Medulla oblongata (tissue), 1 donor: ENCODE measurements around the gene RPL38.
A peak's percentile ranks its signal among the peaks of the same experiment; 100 is the strongest.

ENCODE experiments used
- DNase-seq: peaks from one replicate; pipeline ENCODE4 v3.0.0-alpha.2; 2015; ENCODE audit errors: extremely low spot score

Gene RPL38

DNA sequence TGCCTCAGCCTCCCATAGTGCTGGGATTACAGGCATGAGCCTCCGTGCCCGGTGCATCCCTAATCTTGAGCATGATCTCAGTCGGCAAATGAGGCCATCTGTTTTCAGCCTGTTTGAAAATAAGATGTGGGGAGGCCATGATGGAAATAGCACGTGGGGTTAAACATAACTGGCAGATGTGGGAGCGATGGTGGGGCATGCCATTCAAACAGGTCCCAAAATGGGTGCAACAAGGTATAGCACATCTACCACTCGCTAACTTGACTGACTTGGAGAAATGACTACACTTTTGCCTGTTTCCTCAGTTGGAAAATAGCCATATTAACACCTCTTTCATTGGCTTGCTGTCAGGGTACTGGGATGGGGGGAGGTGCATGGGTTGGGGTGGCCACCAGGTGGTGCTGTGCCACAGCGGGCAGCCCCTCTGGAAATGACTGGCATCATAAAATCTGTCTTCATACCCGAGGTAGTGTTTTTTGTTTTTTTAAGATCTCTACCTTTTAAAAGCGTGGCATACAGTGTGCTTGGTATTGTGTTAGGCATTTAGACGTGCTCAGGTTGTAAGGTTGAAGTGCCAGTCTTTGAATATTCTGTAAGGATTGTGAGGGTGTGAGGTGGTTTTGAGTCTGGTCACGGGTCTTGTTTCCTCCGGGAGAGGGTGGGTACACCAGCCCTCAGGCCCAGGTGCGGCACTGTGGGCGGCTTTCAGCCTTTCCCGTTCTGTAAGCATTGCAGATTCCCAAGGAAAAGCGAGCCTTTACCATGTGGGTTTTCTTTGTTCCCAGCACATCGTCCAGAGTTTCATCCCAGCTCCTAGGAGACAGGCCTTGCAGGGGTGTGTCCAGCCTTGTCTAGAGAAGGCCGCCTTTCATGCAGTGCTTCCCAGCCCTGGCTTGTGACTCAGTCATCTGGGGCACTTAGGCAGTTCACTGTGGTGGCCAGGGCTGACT lies 7.0 kb downstream of the RPL38 start:
- DNase-seq = peak; percentile 94

- DNase-seq = no peak
Observed at GRCh38 chr17:74211141-74211911, 7.8 kb downstream of the RPL38 start.

- peak; percentile 62 for DNase-seq
Observed at GRCh38 chr17:74211912-74212208, 8.4 kb downstream of the RPL38 start.

GRCh38 chr17:74212209-74212912 lies 8.9 kb downstream of the RPL38 start:
- DNase-seq = no peak

- peak; percentile 98 for DNase-seq
Observed at GRCh38 chr17:74212913-74213791, 9.7 kb downstream of the RPL38 start, which contains the start of gene TTYH2. TSS of gene TTYH2 (plus strand) at chr17:74213571. CDS start at chr17:74213588, 17 bp downstream.

- peak; percentile 63 for DNase-seq
Observed at GRCh38 chr17:74213861-74214391, 10.4 kb downstream of the RPL38 start.

GRCh38 chr17:74214484-74215341 lies 11.2 kb downstream of the RPL38 start:
- no peak for DNase-seq

- DNase-seq = peak; percentile 81
Observed at GRCh38 chr17:74215342-74215727, 11.9 kb downstream of the RPL38 start.

- DNase-seq = no peak
Observed at GRCh38 chr17:74216505-74216904, 13.0 kb downstream of the RPL38 start.

DNA sequence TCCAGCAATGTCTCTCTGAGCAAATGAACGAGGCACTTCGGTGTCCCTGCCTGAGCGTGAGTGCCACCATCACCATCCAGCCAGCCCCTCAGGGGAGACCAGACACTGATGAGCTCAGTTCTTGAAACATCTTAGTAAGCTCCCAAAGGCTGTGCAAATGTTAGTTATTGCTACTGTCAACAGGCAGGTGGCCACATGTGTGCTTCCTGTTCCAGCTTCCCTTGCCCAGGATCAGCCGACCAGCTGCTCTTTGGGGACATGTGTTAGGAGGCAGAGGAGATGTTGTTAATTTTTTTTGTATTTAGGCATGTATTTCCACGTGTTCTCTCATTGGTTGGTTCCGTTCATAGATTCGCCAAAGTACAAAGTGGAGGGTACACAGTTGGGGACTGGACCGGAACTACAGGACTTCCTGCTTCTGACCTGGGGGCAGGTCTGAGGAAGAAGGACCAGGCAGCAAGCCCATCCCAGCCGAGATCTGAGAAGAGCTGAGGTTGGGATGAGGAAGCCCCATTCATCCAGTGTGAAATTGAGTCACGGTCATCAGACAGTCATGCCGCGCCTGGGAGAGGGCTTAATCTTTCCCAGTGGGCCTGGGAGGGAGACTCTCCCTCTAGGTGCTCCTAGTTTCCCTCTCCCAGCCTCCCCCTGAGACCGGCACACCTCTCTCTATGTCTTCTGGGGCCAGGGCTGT lies 13.7 kb downstream of the RPL38 start:
- DNase-seq = no peak

DNA sequence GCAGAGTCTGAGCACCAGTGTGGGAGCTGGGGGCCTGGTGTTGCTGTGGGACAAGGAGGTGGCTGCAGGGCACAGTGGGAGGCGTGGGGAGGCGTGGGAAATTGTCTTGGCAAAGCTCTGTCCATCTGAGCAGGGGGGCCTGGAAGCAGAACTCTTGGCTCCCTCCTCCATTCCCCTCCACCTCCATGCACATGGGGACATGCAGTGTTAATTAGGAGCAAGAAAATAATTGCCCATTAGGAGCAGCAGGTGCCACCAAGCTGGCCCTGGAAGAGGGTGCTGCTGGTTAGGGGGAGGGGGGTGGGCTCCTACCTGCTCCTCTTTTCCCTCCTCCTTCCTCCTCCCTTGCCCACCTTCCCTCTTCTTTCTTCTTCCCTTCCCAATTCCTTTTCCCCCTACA lies 14.4 kb downstream of the RPL38 start:
- DNase-seq = no peak

DNA sequence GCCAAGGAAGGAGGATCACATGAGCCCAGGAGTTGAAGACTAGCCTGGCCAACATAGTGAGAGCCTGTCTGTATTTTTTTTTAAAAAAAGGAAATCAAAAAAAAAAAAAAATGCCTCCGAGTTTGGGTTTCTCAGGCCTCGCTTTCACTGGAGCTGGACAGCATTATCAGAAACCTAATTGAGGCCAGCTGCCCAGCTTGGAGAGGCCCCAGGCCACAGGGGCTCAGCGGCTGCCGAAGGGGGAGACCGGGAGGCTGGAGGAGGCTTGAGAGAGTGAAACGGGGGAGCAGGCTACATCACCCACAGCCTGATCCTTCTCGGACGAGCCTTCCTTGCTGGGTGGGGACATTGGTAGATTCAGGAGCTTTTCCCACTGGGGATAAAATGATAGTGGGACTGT lies 15.0 kb downstream of the RPL38 start:
- no peak for DNase-seq

GRCh38 chr17:74219576-74220133 lies 16.2 kb downstream of the RPL38 start:
- no peak for DNase-seq

GRCh38 chr17:74220219-74220618 lies 16.7 kb downstream of the RPL38 start:
- DNase-seq = no peak

- no peak for DNase-seq
Observed at GRCh38 chr17:74220946-74221818, 17.7 kb downstream of the RPL38 start.

GRCh38 chr17:74222399-74222798 lies 18.9 kb downstream of the RPL38 start:
- DNase-seq = no peak

GRCh38 chr17:74223901-74224300 lies 20.4 kb downstream of the RPL38 start:
- no peak for DNase-seq
